Activated CD4-positive, alpha-beta memory T cell treated with anti-CD3 and anti-CD28 coated beads for 36 hours (primary cell): Measurements from ENCODE around the gene ACTL10. TPM values are rescaled to one million over a fixed set of nuclear protein-coding genes. Genes with fewer than 3 reads are reported as not detected.

Source experiments
- total RNA-seq, 2 experiments: library from RNA; stranded (reverse); gene quantifications; one replicate each; pipeline ENCODE4 v1.2.3, GENCODE V29; 2021

Gene ACTL10
- total RNA-seq, 2 experiments from 2014 or later, result 1.8 to 2.3 TPM

Other genes with a start within 250 kb of the ACTL10 start
- 1 to 10 TPM; 5.6 to 5.7 TPM for gene SNTA1, start 223.2 kb upstream of the ACTL10 start, total RNA-seq
- 10 to 100 TPM; 10.9 to 12.9 TPM for gene CBFA2T2, start 176.8 kb upstream of the ACTL10 start, total RNA-seq
- gene C20orf144, start 4.6 kb upstream of the ACTL10 start, total RNA-seq, result under 1 TPM; 0.26 to 0.31 TPM
- 10 to 100 TPM; 21.0 to 22.7 TPM for gene NECAB3, start 7.5 kb downstream of the ACTL10 start, total RNA-seq
- gene E2F1, start 19.4 kb downstream of the ACTL10 start, total RNA-seq, result 10 to 100 TPM; 66.8 to 67.8 TPM
- 10 to 100 TPM in 1 of 2 experiments, 1 to 10 TPM in 1; 8.7 to 11.6 TPM for gene PXMP4, start 53.4 kb downstream of the ACTL10 start, total RNA-seq
- gene ZNF341, start 65.1 kb downstream of the ACTL10 start, total RNA-seq, result 1 to 10 TPM; 5.9 TPM
- 10 to 100 TPM; 93.9 to 94.8 TPM for gene CHMP4B, start 144.4 kb downstream of the ACTL10 start, total RNA-seq